SJCRH30 (cell line): Measurements from ENCODE around the gene IGFL4. TPM values are rescaled to one million over a fixed set of nuclear protein-coding genes. Genes with fewer than 3 reads are reported as not detected.
A peak's percentile ranks its signal among the peaks of the same experiment; 100 is the strongest.

Experiments
- DNase-seq, 2 experiments: peaks; one replicate each; pipeline ENCODE4 v3.0.0-alpha.2; 2015 to 2020
- H3K27ac ChIP-seq: fragments of 250-450 bp; sonication (Bioruptor Pico); 2 replicates; pipeline ENCODE4 v1.5.1; 2020; ENCODE audit warnings: mild to moderate bottlenecking, moderate library complexity
- H3K27me3 ChIP-seq: fragments of 250-450 bp; sonication (Bioruptor Pico); 2 replicates; pipeline ENCODE4 v1.5.1; 2020; ENCODE audit warnings: mild to moderate bottlenecking, moderate library complexity
- H3K36me3 ChIP-seq: fragments of 250-450 bp; sonication (Bioruptor Pico); 2 replicates; pipeline ENCODE4 v1.5.1; 2020; ENCODE audit warnings: mild to moderate bottlenecking, moderate library complexity
- H3K4me1 ChIP-seq: fragments of 250-450 bp; sonication (Bioruptor Pico); 2 replicates; pipeline ENCODE4 v1.5.1; 2020; ENCODE audit warnings: mild to moderate bottlenecking, moderate library complexity
- H3K4me3 ChIP-seq: fragments of 250-450 bp; sonication (Bioruptor Pico); 2 replicates; pipeline ENCODE4 v1.5.1; 2020; ENCODE audit warnings: mild to moderate bottlenecking, moderate library complexity
- H3K9me3 ChIP-seq: fragments of 250-450 bp; sonication (Bioruptor Pico); replicated peaks from 2 replicates; pipeline ENCODE4 v1.5.1; 2020; ENCODE audit warnings: mild to moderate bottlenecking, moderate library complexity
- total RNA-seq: library from RNA; depleted of rRNA; stranded (reverse); fragments of >200 nt; shearing (Covaris generic); gene quantifications from 2 replicates; pipeline ENCODE4 v1.2.3, GENCODE V29; 2014

The IGFL4 gene
- total RNA-seq, 1 experiment from 2014 or later = not detected

GRCh38 chr19:46073268-46073922, 32.6 kb upstream of the IGFL4 start:
- no peak for DNase-seq
- H3K4me1 ChIP-seq = peaks cover 1% of the 10 kb centered on the region
- no peaks in the 10 kb centered on the region for H3K9me3 ChIP-seq
- no peak overlapping the region for H3K4me3 ChIP-seq
- H3K27me3 ChIP-seq = peaks cover 9% of the 10 kb centered on the region
- no peak overlapping the region for H3K27ac ChIP-seq
- no peaks in the 10 kb centered on the region for H3K36me3 ChIP-seq

DNA sequence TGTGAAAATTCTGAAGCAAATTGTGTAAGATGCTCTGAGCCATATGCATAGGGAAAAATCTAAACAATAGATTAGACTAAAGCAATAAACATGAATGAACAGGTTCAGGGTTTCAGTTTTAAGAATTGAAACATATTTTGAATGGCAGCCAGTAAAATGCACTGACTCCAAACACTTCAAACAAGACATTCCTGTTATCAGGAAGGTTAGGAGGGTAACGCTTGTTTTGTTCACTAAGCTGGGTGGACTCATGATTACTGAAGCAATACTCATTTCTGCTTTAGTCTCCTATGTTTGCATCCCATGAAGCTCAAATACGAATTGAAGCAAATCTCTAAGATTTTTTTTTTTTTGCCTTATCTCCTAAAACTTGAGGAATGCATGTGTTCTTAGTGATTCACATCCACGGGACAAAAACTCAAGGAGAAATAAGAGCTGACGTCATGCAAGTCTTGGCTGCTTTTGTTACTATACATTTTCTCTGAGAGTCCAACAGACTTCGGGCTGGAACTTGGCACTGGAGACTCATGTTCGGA, 29.1 kb upstream of the IGFL4 start:
- H3K27ac ChIP-seq = no peak overlapping the region
- no peak overlapping the region for H3K4me3 ChIP-seq
- DNase-seq = no peak
- no peaks in the 10 kb centered on the region for H3K36me3 ChIP-seq
- H3K27me3 ChIP-seq = peaks cover 7% of the 10 kb centered on the region; the same call in 1 of the 2 replicates
- peaks cover 5% of the 10 kb centered on the region for H3K4me1 ChIP-seq
- no peaks in the 10 kb centered on the region for H3K9me3 ChIP-seq

DNA sequence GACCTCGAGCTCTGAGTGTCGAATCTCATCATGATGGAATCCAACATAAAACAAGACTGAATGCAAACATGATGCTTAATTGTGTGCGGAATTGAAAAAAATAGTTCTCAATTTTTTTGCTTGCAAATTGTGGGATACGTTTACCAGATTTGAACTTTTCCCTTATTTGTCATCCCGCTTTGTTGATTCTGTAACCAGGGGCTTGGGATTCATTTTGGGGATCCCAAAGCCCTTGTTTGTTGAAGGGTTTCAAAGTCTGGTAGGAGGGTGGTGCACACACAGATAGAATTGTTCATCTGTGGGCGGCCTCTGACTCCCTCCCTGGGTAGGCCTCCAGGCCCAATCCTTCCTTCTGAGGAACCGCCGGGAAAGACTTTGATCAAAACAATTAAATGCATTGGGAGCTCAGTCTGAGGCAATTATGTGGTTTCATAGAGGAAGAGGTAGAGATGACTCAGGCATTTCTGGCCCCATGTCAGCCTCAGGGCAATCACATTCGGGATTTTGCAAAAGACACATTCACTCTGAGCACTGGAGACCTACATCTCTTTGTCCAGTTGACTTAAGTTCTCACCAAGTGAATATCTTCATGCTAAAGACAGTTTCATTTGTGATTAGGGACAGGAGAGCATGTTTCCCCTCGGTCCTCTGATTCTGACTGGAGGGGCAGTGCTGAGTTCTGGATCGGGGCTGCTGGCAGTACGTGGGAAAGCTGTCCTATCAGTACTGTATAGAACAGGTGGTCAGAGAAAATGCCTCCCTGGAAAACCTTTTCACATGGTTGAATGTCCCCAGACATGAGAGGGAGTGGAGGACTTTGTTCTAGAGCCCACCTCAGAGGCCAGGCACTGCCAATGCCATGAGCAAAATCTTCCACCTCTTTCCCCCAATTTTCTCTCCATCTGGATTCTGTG, 27.8 kb upstream of the IGFL4 start:
- no peaks in the 10 kb centered on the region for H3K9me3 ChIP-seq
- peaks cover 7% of the 10 kb centered on the region; the same call in 1 of the 2 replicates for H3K27me3 ChIP-seq
- H3K36me3 ChIP-seq = no peaks in the 10 kb centered on the region
- no peak overlapping the region for H3K4me3 ChIP-seq
- H3K27ac ChIP-seq = no peak overlapping the region
- H3K4me1 ChIP-seq = peaks cover 5% of the 10 kb centered on the region
- DNase-seq = peak; percentile 24 to 49

DNA sequence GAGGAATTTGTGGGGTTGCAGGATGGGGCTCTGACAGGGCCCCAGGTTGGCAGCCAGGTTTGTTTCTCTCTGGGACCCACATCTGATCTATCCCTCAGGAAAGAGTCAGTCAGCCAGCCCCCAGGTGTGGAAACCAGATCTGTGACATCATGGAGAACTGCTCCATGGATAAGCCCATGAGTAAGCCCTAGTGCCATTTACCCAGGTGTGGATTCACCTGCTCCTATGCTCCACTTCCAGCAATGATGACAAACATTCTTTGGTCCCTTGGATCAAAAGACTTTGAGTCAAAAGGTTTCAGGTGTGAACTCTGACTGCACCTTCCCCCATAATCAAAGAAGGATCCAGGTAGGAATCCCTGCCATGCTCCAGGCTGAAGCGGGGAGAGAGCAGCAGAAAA, 26.9 kb upstream of the IGFL4 start:
- H3K4me3 ChIP-seq = no peak overlapping the region
- H3K4me1 ChIP-seq = peaks cover 5% of the 10 kb centered on the region
- H3K27me3 ChIP-seq = peaks cover 7% of the 10 kb centered on the region; the same call in 1 of the 2 replicates
- no peak overlapping the region for H3K27ac ChIP-seq
- H3K36me3 ChIP-seq = no peaks in the 10 kb centered on the region
- no peak for DNase-seq
- H3K9me3 ChIP-seq = no peaks in the 10 kb centered on the region; the same call in 1 of the 2 replicates

GRCh38 chr19:46066471-46066870, 25.7 kb upstream of the IGFL4 start:
- DNase-seq = no peak

GRCh38 chr19:46065486-46066071, 24.8 kb upstream of the IGFL4 start:
- H3K27me3 ChIP-seq = peaks cover 12% of the 10 kb centered on the region; the same call in 1 of the 2 replicates
- no peak overlapping the region for H3K4me3 ChIP-seq
- no peaks in the 10 kb centered on the region; the same call in 1 of the 2 replicates for H3K9me3 ChIP-seq
- no peaks in the 10 kb centered on the region for H3K36me3 ChIP-seq
- no peak overlapping the region for H3K27ac ChIP-seq
- peaks cover 5% of the 10 kb centered on the region for H3K4me1 ChIP-seq
- no peak for DNase-seq

More at GRCh38 chr19:46066471-46066870, 25.7 kb upstream of the IGFL4 start:
- H3K27ac ChIP-seq = no peak overlapping the region
- H3K4me1 ChIP-seq = peaks cover 5% of the 10 kb centered on the region
- no peaks in the 10 kb centered on the region for H3K36me3 ChIP-seq
- no peaks in the 10 kb centered on the region; the same call in 1 of the 2 replicates for H3K9me3 ChIP-seq
- H3K27me3 ChIP-seq = peaks cover 8% of the 10 kb centered on the region; the same call in 1 of the 2 replicates
- H3K4me3 ChIP-seq = no peak overlapping the region

GRCh38 chr19:46063201-46063600, 22.4 kb upstream of the IGFL4 start:
- Histone ChIP-seq H3K9me3 (peaks cover 3% of the 10 kb centered on the region), H3K4me3 (no peak overlapping the region), H3K27ac (no peak overlapping the region), H3K36me3 (no peaks in the 10 kb centered on the region), H3K27me3 (0 out of 2 replicates have a peak, but pooled peaks cover 12% of the 10 kb centered on the region), H3K4me1 (peaks cover 2% of the 10 kb centered on the region)
- no peak for DNase-seq

- H3K27me3 ChIP-seq = peaks cover 5% of the 10 kb centered on the region; the same call in 1 of the 2 replicates
- H3K4me3 ChIP-seq = no peak overlapping the region
- H3K4me1 ChIP-seq = no peaks in the 10 kb centered on the region
- peaks cover 3% of the 10 kb centered on the region for H3K9me3 ChIP-seq
- no peak overlapping the region for H3K27ac ChIP-seq
- no peaks in the 10 kb centered on the region for H3K36me3 ChIP-seq
- no peak for DNase-seq
Measured at GRCh38 chr19:46060012-46060411, 19.2 kb upstream of the IGFL4 start.

- Histone ChIP-seq H3K36me3 (no peaks in the 10 kb centered on the region), H3K27ac (no peak overlapping the region), H3K27me3 (peaks cover 5% of the 10 kb centered on the region; the same call in 1 of the 2 replicates), H3K4me3 (no peak overlapping the region), H3K4me1 (no peaks in the 10 kb centered on the region), H3K9me3 (peaks cover 3% of the 10 kb centered on the region)
- no peak for DNase-seq
Measured at GRCh38 chr19:46058778-46059177, 18.0 kb upstream of the IGFL4 start.

DNA sequence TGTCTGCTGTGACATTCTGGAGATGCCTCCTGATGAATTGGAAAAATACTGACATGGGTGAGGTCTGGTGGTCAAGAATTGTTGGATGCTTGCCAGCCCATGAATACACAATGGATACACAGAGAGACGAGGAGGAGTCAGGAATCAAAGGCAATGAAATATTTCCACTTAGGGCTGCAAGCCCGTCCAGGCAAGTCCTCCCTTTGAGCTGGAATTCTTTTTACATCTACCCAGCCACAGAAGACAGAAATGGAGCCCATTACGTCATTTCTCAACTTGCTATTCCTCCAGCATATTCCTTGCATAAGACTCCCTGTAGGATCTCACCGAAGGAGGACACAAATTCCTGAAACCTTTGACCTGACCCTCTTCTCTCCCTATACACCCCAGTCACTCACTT, 15.7 kb upstream of the IGFL4 start:
- Histone ChIP-seq H3K9me3 (peaks cover 3% of the 10 kb centered on the region; the same call in 1 of the 2 replicates), H3K4me1 (no peaks in the 10 kb centered on the region), H3K27ac (no peak overlapping the region), H3K27me3 (peaks cover 4% of the 10 kb centered on the region; the same call in 1 of the 2 replicates), H3K36me3 (no peaks in the 10 kb centered on the region), H3K4me3 (no peak overlapping the region)
- no peak for DNase-seq

GRCh38 chr19:46052896-46053295, 12.1 kb upstream of the IGFL4 start:
- Histone ChIP-seq H3K27me3 (peaks cover 3% of the 10 kb centered on the region; the same call in 1 of the 2 replicates), H3K36me3 (no peaks in the 10 kb centered on the region), H3K27ac (no peak overlapping the region), H3K4me3 (no peak overlapping the region), H3K9me3 (no peaks in the 10 kb centered on the region), H3K4me1 (no peaks in the 10 kb centered on the region)
- DNase-seq = no peak

- no peak overlapping the region for H3K4me3 ChIP-seq
- no peak overlapping the region for H3K27ac ChIP-seq
- no peaks in the 10 kb centered on the region for H3K9me3 ChIP-seq
- peak in 1 of 2 experiments; percentile 35 for DNase-seq
- 0 out of 2 replicates have a peak, but pooled peaks cover 3% of the 10 kb centered on the region for H3K27me3 ChIP-seq
- no peaks in the 10 kb centered on the region for H3K4me1 ChIP-seq
- H3K36me3 ChIP-seq = no peaks in the 10 kb centered on the region
Measured at GRCh38 chr19:46049597-46049996, 8.8 kb upstream of the IGFL4 start.

GRCh38 chr19:46043519-46043918, 2.7 kb upstream of the IGFL4 start:
- Histone ChIP-seq H3K4me1 (peaks cover 2% of the 10 kb centered on the region; the same call in 1 of the 2 replicates), H3K36me3 (no peaks in the 10 kb centered on the region), H3K9me3 (no peaks in the 10 kb centered on the region), H3K4me3 (no peak overlapping the region), H3K27ac (no peak overlapping the region), H3K27me3 (no peaks in the 10 kb centered on the region)
- DNase-seq = no peak

DNA sequence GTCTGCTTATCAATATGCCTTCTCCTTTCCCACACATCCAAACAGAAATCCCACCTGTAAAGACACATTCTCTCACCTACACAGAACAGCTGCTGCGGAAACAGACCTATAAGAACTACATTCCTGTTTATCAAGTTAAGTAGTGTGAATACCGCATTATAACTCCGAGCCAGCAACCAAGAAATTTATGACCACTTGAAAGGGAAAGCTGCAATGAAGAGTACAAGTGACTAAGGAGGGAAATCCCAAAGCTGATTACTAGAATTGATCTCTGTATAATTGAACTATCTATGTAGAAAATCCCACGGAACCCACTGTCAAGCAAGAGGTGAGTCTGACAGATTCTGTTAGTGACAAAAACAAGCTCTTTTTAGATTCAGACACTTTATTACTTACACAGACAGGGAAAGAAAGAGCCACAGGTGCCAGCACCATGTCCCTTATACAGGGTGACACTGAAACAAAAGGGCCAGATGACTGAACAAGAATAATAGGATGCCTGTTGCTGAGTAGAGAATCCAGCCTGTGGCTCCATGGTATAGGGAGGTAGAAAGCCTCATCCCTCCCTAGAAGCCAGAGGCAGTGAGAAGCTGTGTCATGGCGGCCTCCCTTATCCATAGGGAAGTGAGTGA, 1.6 kb upstream of the IGFL4 start:
- DNase-seq = no peak
- no peaks in the 10 kb centered on the region for H3K9me3 ChIP-seq
- no peak overlapping the region for H3K27ac ChIP-seq
- H3K4me3 ChIP-seq = no peak overlapping the region
- no peaks in the 10 kb centered on the region for H3K36me3 ChIP-seq
- no peaks in the 10 kb centered on the region for H3K27me3 ChIP-seq
- peaks cover 5% of the 10 kb centered on the region for H3K4me1 ChIP-seq
